ENCODE data around the gene GFOD1.

GRCh38 chr6:13413466-13413862 is 73.9 kb downstream of the GFOD1 start:
- TF ChIP-seq POLR2AphosphoS5 (IDR thresholded peaks at IDR 0.05; ENCODE audit: low read depth, low read length) (no peak), TAF1 (IDR thresholded peaks at IDR 0.05; ENCODE audit: borderline replicate concordance, low read depth, low read length) (no peak)

All from GM12892 (cell line).